NCI-H2107 treated with DMSO at 0.1 percent for 48 hours (cell line): ENCODE measurements around the gene DUOX1.
A peak's percentile ranks its signal among the peaks of the same experiment; 100 is the strongest.

Experiments used
- DNase-seq: peaks from one replicate; lab custom pipeline; 2025; ENCODE audit not compliant: unreplicated experiment; lab: John Stamatoyannopoulos, UW

DUOX1 gene

DNA sequence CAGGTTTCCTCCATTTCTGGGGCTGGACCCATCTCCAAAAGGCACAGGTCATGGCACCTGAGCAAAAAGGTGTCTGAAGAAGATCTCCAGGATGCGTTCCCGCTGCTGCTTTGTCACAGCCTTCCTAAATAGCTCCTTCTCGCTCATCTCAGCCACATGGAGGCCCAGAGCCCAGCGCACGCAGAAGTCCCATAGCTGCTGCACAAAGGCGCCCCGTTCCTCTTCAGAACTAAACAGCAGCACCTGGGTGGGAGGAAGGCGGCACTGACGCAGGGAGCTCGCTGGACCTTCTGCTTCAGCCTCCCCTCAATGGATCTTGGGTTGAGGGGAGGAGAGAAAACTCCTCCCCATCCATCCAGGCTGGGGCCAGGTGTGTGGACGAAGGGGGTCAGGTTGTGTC, 24.2 kb upstream of the DUOX1 start:
- no peak for DNase-seq

DNA sequence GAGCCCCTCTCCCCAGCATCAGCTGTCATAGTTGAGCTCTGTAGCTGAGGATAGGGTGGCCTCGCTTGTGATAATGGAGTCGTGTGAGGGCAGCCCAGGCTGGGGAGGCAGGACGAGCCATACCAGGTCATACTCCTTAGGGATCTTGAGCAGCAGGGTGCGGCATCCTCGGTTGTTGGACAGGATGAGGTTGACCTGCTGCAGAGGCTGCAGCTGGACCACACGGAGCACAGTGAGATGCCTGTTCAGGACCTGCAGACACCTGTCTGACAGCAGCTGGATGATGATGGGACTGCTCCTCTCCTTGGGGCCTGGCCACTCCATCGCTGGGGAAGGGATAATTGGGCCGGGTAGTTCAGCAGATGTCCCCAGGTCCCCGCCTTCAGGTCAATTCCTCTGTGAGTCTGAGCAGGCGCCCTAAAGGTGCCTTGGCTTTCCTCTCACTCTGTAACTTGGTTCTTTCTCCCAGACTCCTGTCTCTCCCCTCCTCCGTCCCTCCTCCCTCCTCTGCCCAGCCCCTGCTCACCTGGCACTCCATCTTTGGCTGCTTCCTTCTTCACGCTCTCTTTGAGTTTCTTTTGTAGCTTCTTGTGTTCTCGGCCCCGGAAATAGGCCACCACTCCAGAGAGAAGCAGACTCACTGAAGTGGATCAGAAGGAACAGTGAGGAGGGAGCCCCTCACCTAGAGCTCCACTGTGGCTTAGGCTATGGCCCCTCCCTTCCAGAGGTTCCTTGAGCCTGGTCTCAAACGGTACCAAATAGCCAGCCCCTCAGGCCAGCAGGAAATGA, 23.6 kb upstream of the DUOX1 start:
- no peak for DNase-seq

DNA sequence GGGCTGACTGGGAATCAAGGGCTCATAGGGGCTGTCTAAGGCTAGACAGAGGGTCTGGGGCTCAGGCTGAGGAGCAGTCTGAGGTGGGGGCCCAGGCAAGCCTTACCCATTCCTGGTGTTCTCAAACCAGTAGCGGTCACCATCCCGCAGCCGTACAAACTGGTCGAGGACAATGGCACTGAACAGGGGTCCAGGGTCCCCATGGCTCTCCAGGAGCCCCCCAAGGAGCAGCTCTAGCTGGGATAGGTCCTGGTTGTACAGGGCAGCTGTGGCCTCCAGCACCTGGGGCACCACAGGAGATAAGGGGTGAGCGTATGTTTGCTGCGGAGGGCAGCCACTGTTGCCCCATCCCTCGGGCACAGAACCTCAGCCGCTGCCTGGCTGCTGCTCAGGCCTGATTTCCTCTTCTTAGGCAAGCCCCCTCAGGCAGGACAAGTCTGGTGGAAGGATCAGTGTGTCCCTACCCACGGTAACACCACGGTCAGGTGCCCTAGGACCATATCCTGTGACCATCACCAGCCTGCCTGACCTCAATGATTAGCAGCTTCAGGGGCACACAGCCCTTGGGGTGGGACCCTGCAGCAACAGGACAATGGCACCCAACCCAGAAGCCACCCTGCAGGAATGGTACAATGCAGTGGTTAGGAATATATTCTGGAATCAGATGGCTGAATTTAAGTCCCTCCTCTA, 21.7 kb upstream of the DUOX1 start:
- DNase-seq, result no peak

DNA sequence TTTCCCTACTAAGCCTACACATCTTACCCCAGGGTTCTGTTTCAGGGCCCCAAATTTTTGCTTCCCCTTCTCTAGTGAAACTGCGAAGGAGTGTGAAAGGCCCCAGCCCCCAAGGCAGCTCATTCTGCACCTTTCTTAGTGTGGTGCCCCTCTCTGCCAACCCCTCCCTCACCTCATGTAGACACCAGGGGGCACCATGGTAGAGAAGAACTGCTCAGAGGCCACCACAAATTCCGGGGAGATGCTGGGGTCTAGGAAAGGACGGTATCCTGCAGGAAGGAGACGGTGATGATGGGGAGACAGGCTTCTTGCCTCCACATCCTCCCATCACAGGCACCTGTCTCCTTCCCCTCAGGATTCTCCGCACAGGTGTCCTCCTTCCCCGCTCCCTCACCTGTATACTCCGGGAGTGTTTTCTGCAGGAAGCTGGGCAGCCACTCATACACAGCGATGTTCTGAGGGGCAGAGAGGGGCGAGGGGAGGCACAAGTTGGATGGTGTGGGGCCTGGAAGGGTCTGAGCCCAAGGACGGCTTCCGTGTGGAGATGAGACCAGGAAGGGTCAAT, 19.5 kb upstream of the DUOX1 start:
- no peak for DNase-seq

DNA sequence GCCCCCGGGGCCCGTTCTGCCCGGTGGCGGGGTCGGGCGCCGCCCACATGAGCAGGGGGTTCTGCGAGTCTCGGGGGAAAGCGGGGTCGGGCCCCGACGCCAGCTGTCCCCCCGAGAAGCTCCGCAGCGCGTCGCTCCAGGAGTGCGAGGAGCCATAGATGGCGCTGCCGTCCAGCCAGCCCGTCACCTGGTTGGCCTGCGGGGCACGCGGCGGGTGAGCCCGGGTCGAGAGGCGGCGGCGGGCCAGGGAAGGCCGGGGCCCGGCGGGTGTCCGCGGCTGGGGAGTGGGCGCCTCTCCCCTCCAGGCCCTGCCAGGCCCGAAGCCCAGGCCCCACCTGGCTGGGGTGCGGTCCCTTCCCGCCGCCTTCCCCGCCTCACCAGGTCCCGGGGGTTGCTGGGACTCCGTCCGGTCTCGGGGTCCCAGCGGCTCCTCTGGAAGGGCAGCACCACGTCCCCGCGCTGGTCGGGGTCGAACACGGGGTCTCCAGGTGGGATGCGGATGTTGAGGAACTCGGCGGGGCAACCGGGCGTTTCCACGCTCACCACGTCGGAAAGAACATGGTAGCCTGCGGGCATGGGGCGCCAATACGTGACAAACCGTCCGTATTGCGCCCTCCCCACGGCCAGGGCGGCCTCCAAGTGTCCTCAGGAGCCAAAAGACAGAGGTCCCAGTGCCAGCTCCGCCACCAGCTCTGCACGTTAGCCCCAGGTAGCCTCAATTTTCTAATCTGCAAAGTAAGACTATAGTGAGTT, 18.2 kb upstream of the DUOX1 start:
- DNase-seq, result no peak

DNA sequence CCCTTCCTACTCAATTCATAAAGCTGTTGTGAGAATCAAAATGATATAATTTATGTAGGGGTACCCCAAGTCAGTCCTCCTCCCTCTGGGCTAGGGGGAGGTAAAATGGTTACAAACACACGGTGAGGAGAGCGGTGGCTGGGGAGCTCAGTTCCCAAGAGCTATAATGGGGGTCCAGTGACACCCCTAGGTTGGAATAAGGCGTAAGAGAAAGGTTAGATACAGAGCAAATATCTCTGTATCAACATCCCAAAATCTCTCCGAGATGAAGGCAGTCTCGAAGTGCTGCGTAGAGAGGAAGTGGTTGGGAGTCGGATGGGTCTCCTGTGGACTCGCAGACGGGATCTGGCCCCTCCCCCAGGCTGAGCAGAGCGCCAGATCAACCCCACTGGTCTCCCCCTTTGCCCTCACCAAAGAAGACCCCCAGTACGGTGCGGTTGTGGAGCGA, 17.6 kb upstream of the DUOX1 start:
- no peak for DNase-seq

DNA sequence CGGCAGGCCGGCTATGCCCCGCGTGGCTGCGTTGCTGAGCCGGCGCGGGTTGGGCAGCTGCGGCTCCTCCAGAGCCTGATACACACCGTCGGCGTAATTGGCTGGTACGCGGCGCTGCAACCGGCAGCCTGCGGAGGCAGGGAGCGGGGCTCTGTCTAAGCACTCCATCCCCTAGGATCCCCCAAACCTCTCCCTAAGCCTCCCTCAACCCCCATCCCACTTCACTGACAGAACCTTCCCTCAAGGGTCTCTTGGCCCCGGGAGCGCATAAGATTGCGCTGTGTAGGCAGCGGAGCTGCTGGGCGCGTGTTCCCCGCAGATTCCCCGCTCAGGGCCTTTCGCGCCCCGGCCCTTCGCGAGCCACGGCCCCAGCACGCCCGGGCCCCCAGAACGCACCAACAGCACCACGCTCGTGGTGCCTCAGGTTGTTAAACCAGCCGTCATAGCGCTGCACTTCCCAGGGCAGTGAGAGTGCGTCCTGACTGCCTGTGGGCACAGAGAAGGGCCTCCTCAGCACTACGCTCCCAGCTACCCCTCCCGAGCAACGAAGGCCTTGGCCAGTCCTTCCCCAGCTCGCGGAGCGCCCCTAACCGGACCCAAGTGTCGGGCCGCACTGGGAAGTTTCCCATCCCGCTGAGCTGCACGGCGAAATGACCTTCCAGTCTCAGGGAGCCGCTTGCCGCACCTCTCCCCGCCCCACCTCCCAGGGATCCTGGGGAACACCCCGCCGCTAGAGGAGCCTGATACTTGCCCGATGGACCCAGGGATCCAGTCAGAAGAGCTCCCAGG, 17.0 kb upstream of the DUOX1 start:
- no peak for DNase-seq

DNA sequence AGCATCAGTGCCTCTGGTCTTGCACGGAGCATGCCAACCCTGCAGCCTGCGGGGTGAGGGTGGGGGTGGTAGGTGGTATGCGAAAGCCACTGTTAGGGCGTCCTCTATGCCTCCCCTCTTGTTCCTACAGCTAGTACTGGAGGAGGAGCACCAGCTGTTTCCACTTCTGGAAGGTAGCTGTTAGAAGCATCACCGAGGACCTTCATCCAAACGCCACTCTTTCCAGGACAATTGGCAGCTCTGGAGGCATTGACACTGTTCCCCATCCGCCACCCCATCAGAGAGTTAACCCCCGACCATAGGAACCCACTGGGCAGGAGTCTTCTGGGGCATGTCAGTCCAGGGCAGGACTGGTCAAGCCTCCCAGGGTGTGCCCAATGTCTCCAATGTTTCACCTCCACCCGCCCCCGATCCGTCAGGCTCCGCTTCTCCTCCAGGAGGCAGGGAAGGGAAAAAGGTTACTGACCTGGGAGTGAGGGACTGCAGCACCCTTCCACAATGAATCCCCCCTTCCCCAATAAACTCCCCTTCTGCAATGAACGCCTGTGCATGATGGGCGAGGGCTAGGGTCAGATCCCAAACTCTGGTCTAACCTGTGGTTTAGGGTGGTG, 16.3 kb upstream of the DUOX1 start:
- DNase-seq, result no peak

DNA sequence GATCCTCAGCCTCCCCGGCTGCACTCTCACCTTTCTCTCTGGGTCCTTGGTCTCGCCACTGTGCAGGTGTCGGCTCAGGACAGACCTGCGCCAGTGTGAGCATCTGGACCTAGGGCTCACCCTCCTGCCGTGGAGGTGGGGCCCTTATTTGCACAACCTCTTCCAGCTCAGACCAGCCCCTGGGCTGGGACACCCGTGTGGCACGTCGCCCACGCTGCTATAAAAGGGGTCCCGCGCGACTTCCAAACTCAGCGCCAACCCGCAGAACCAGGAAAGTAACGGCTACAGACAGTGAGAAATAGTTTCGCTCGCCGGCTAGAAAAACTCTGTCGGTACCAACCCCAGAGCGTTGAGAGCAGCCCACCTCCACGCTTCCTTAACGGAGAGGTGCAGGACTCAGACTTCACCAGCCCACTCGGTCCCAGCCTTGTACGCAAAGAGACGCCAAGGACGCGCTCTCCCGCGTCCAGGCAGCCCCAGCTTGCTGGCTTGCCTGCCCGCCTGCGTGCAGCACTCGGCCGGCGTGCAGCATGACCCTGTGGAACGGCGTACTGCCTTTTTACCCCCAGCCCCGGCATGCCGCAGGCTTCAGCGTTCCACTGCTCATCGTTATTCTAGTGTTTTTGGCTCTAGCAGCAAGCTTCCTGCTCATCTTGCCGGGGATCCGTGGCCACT, 15.6 kb upstream of the DUOX1 start, which contains the start of the genes DUOX2 and DUOXA2:
Gene DUOX2, minus strand, starts transcription at position 97 of the 675 bp plus-strand sequence. CDS start 761 bp downstream, outside the sequence.
Gene DUOXA2, plus strand, starts transcription at position 251 of the 675 bp plus-strand sequence. Its CDS starts 280 bp downstream, at position 531.
- no peak for DNase-seq

DNA sequence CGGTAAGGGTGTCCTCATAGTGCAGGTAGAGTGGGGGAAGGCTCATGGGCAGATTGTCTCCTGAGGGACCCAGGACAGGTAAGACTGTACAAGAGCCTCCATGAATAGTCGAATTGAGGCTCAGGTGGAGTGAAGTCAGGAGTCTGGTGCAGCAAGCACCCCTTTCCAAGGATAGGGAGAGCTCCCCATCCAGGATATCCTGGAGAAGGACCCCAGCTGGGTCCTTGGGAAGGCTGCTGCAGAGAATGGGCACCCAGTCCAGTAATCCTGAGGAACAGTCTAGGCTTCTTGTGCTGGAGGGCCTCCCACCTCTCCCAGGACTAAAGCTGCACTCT, 15.1 kb upstream of the DUOX1 start:
- no peak for DNase-seq

DNA sequence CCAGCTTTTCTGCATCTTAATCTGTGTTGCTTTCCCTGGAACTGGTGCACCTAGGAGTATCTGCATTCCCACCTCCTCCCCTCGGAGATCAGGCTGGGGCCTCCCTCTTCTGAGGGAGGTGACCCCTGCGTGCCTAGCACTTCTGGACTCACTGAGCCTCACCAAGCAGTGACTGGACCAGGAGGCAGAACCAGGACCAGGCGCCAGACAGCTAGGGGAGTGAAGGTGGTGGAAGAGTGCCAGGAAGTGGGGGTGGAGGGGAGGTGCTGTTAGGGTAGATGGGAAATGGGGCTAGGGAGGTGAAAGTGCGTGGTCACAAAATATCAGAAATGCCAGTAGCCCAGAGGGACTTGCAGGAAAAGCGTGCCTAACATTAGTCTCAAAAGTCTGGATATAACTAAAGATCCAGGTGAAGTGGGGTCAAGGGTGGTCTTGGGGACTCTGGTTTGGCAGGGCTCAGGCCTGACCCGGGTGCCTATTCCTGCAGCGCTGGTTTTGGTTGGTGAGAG, 14.4 kb upstream of the DUOX1 start:
- DNase-seq, result no peak

DNA sequence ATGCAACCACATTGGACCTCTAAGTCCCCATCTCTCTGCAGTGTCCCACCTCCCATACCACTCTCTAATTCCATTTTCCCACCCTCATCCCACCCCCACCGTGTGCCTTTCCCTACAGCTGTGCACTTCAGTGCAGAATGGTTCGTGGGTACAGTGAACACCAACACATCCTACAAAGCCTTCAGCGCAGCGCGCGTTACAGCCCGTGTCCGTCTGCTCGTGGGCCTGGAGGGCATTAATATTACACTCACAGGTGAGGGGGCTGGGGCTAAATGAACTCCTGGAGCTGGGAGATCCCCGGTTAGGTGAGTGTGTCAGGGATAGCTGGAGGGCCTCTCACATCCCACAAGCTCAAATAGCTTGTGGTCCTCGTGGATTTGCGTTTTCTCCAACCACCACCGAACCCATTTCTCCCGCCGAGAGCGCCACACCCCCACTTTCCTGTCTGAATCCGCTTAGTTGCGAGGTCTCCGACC, 13.8 kb upstream of the DUOX1 start:
- no peak for DNase-seq

DNA sequence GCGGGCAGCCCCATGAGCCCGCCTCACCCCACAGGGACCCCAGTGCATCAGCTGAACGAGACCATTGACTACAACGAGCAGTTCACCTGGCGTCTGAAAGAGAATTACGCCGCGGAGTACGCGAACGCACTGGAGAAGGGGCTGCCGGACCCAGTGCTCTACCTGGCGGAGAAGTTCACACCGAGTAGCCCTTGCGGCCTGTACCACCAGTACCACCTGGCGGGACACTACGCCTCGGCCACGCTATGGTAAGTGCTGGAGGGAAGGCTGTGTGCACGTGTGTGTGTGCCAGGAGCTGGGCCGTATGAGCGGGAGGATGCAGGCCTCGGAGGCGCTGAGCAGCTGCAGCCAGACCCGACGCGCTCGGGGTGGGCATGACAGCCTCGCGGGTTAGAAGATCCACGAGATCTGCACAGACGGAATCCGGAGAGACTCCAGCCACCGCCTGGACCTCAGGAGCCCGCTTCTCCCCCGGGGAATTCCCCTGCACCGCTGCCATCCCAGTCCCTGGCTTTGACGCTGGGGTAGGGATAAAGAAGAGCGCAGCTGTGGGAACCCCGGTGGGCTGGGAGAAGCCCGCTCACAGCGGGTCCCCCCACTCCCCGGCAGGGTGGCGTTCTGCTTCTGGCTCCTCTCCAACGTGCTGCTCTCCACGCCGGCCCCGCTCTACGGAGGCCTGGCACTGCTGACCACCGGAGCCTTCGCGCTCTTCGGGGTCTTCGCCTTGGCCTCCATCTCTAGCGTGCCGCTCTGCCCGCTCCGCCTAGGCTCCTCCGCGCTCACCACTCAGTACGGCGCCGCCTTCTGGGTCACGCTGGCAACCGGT, 13.1 kb upstream of the DUOX1 start:
- no peak for DNase-seq

DNA sequence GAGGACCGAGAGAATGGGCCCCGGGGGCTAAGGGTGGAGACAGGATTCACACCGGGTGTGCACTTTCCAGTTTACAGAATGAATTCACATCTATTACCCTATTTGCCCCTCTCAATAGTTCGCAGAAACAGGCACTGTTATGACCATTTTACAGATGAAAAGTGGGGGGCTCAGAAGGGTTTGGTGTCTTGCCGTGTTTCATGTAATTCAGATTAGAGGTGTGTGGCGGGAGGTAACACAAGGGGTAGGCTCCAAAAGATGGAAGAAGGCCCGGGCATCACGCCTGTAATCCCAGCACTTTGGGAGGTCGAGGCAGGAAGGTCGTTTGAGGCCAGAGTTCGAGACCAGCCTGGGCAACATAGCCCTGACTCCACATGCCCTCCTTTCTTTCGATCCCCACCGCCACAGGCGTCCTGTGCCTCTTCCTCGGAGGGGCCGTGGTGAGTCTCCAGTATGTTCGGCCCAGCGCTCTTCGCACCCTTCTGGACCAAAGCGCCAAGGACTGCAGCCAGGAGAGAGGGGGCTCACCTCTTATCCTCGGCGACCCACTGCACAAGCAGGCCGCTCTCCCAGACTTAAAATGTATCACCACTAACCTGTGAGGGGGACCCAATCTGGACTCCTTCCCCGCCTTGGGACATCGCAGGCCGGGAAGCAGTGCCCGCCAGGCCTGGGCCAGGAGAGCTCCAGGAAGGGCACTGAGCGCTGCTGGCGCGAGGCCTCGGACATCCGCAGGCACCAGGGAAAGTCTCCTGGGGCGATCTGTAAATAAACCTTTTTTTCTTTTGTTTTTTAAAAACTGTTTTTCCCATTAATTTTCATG, 12.3 kb upstream of the DUOX1 start:
- no peak for DNase-seq

DNA sequence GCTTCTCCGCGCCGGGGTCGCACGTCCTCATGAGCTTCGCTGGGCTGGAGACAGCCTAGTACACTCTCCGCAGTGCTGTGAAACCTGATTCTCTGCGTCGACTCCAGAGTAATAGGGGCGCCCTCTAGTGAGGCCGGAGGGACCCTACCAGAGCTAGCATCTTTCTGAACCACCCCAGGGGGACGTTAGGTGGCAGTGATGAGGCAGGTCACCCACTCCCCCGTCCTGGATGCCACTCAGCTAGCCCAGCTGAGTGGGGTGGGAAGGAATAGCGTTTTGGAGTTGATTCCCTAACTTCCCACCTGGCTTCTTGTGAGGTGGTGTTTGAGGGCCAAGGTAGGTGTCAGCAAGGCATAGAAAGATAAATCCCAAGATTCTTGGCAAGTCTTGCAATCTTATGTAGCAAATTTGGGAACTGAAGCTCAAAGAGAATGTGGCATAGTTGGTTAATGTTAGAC, 11.6 kb upstream of the DUOX1 start:
- DNase-seq, result peak; percentile 66

DNA sequence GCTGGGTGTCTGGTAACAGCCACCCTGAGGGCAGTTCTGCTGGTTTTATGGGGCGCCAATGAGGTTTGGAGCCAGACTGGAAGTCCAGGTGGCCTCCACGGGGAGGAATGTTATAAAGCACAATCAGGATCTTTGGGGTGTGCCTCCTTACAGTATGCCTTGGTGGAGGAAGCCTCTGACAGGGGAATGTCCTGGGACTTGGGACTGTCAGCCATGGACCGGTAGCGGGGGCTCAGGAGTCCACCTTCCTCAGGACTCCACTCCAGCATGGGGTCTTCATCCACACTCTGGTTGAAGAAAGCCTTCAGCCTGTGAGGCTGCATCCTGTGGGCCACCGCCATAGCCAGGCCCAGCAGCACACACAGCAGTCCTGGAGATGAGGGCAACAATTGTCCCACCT, 10.8 kb upstream of the DUOX1 start:
- DNase-seq, result no peak
